Measurements from ENCODE around the gene LHX3. TPM values are rescaled to one million over a fixed set of nuclear protein-coding genes. Genes with fewer than 3 reads are reported as not detected.

The LHX3 gene
- total and polyA plus RNA-seq, 2 of the 4 experiments (the other 2 are of a cell fraction), result not detected

GRCh38 chr9:136218673-136219072 lies 13.7 kb upstream of the LHX3 start:
- Histone ChIP-seq H3K9me1 (ENCODE audit: insufficient read depth, low read length) (peaks cover 8% of the 10 kb centered on the region; the same call in 1 of the 2 replicates), H3K14ac (replicated peaks; ENCODE audit: low read depth, low read length) (no peak overlapping the region), H4K91ac (ENCODE audit: insufficient read depth, low read depth, low read length) (no peak overlapping the region), H2BK120ac (ENCODE audit: low read depth, low read length) (no peak overlapping the region), H3K27me3 (ENCODE audit: control insufficient read depth, insufficient read depth, low read length) (no peaks in the 10 kb centered on the region), H3K56ac (ENCODE audit: extremely low read depth, insufficient read depth, low read length) (no peak overlapping the region), H3K9me3 (ENCODE audit: control insufficient read depth, insufficient read depth, low read length) (0 out of 2 replicates have a peak, but pooled peaks cover under 1% of the 10 kb centered on the region), H4K8ac (ENCODE audit: low read depth in 2 of 2, low read length in 2 of 2) (no peak overlapping the region), H3K4me3 (ENCODE audit: insufficient read depth, low read depth, low read length) (no peak overlapping the region), H3K4me1 (ENCODE audit: control insufficient read depth, insufficient read depth, low read length) (no peaks in the 10 kb centered on the region), H2AFZ (replicated peaks; ENCODE audit: low read length, poor library complexity) (no peak overlapping the region), H3K18ac (ENCODE audit: low read depth, low read length) (no peak overlapping the region), H3K36me3 (ENCODE audit: control insufficient read depth, insufficient read depth, low read length) (peaks cover 22% of the 10 kb centered on the region), H4K20me1 (ENCODE audit: insufficient read depth, low read length) (peaks cover 20% of the 10 kb centered on the region), H2BK20ac (ENCODE audit: low read depth, low read length) (no peak overlapping the region), H3K4me2 (ENCODE audit: low read depth, low read length) (no peak overlapping the region), H3K4ac (ENCODE audit: low read depth, low read length) (no peak overlapping the region), H3K79me1 (ENCODE audit: low read depth in 1 of 2, low read length in 2 of 2) (peaks cover 0 to 5% of the 10 kb centered on the region in 2 experiments; a peak in 1 of 4 replicates), H2BK15ac (ENCODE audit: low read depth, low read length) (no peak overlapping the region), H4K5ac (ENCODE audit: low read depth, low read length) (no peak overlapping the region), H2AK5ac (ENCODE audit: low read depth, low read length) (no peak overlapping the region), H3K23ac (ENCODE audit: low read depth, low read length) (no peak overlapping the region), H3K27ac (ENCODE audit: insufficient read depth, low read length) (no peak overlapping the region), H2AK9ac (replicated peaks; ENCODE audit: low read depth, low read length, poor library complexity) (no peak overlapping the region), H3K9ac (ENCODE audit: low read depth, low read length) (no peak overlapping the region), H2BK5ac (ENCODE audit: low read depth, low read length, poor library complexity, severe bottlenecking) (no peak overlapping the region)
- ChIA-PET CTCF (no interaction called here), POLR2A (ENCODE audit: unreplicated experiment) (no interaction called here)
- intact Hi-C loops (cut with micrococcal nuclease), result no loop called here
- no TSS peak for BruUV-seq (replicated peaks)
- ATAC-seq (ENCODE audit: low read depth), result no peak
- dilution Hi-C loops (cut with HindIII; ENCODE audit: low sequenced_read_pairs, unreplicated experiment), result no loop called here
- TF ChIP-seq ELK1 (IDR thresholded peaks at IDR 0.05; ENCODE audit: borderline replicate concordance, low read depth, low read length), result no peak
- no peak for TF ChIP-seq RAD21 (IDR thresholded peaks at IDR 0.05; ENCODE audit: low read length)
- TF ChIP-seq POLR2A (IDR thresholded peaks at IDR 0.05; ENCODE audit: low read depth, low read length), result no peak
- TF ChIP-seq MAFK (IDR thresholded peaks at IDR 0.05; ENCODE audit: low read depth, low read length), result no peak
- TF ChIP-seq USF2 (IDR thresholded peaks at IDR 0.05; ENCODE audit: low read depth, low read length), result no peak
- no peak for TF ChIP-seq MXI1 (IDR thresholded peaks at IDR 0.05; ENCODE audit: borderline replicate concordance, low read depth, low read length)
- no peak for TF ChIP-seq CTCF (conservative IDR thresholded peaks at IDR 0.05; ENCODE audit: low read depth, low read length)
- TF ChIP-seq CHD1 (IDR thresholded peaks at IDR 0.05; ENCODE audit: low read depth, low read length), result no peak
- no peak for TF ChIP-seq BHLHE40 (IDR thresholded peaks at IDR 0.05; ENCODE audit: low read depth, low read length)
- TF ChIP-seq NFE2L2 (IDR thresholded peaks at IDR 0.05; ENCODE audit: low read depth, low read length), result no peak
- no peak for TF ChIP-seq CEBPB (IDR thresholded peaks at IDR 0.05; ENCODE audit: low read depth, low read length)
- TF ChIP-seq FOS (IDR thresholded peaks at IDR 0.05; ENCODE audit: low read depth, low read length), result no peak
- no peak for TF ChIP-seq RCOR1 (IDR thresholded peaks at IDR 0.05; ENCODE audit: insufficient replicate concordance, low read length)
- TF ChIP-seq MAZ (IDR thresholded peaks at IDR 0.05; ENCODE audit: borderline replicate concordance, low read depth, low read length), result no peak
- TF ChIP-seq RFX5 (IDR thresholded peaks at IDR 0.05; ENCODE audit: low read depth, low read length), result no peak
- TF ChIP-seq SMC3 (IDR thresholded peaks at IDR 0.05; ENCODE audit: low read depth, low read length), result no peak
- 79% methylated on average over 6 of the region's 15 CpGs; no CpG with 5 or more reads in 1 of the 2 experiments for WGBS, 2 experiments (ENCODE audit: extremely low coverage in 2 of 2, insufficient read length in 1 of 2)
- DNase-seq, result no peak
- in situ Hi-C loops (cut with MboI; ENCODE audit: low sequenced_read_pairs), result no loop called here

Data from IMR-90 (cell line).